HFF-Myc (cell line): ENCODE measurements around the gene ANKS1A.

Experiments used
- DNase-seq: peaks from one replicate; pipeline ENCODE4 v3.0.0-alpha.2; 2011; ENCODE audit warnings: low read depth; ENCODE audit errors: extremely low read depth
- H3K4me3 ChIP-seq: replicated peaks from 2 replicates; pipeline ENCODE4 v1.5.1; 2011; ENCODE audit warnings: low read depth, mild to moderate bottlenecking, control low read depth, low read length
- CTCF ChIP-seq: IDR thresholded peaks from 2 replicates; pipeline ENCODE4 v1.5.1; 2012; ENCODE audit warnings: mild to moderate bottlenecking, low read depth, low read length, control low read depth; ENCODE audit errors: missing control alignments

Gene ANKS1A

GRCh38 chr6:35035481-35036030 lies 146.5 kb downstream of the ANKS1A start:
- no peak for TF ChIP-seq CTCF
- DNase-seq = no peak
- H3K4me3 ChIP-seq = no peak overlapping the region

DNA sequence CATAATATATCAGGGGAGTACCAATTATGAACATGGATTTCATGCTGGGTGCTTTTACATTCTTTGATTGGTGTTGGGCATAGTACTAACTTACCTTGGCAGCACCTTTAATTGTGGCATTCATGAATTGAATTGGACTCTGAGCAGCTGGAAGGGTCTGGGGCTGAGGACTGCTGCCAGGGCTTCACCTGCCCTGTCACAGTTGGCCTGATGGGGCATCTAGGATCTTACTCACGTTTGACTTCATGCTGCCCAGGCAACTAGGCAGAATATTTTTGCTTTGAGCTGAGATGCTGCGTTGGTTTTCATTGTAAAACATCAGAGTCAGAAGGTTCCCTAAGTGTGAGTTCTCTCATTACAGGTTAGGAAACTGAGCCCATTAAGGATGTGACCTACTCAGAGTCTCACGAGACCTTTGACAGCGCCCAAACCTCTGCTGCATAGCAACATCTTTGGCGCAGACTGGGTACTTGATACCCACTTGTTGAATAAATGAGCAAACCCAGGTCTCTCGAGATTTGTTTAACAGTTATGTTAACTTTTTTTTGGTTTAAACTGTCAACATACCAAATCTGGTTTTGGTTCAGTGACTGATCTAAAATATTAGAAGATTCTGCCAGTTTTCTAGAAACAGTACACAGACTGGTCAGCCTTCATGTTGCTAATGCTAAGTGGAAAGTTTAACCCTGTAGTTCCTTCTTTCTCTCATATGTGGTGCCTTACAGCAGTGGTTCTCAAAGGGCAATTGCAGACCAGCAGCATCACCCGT lies 147.2 kb downstream of the ANKS1A start:
- no peak overlapping the region for H3K4me3 ChIP-seq
- DNase-seq = no peak
- no peak for TF ChIP-seq CTCF

DNA sequence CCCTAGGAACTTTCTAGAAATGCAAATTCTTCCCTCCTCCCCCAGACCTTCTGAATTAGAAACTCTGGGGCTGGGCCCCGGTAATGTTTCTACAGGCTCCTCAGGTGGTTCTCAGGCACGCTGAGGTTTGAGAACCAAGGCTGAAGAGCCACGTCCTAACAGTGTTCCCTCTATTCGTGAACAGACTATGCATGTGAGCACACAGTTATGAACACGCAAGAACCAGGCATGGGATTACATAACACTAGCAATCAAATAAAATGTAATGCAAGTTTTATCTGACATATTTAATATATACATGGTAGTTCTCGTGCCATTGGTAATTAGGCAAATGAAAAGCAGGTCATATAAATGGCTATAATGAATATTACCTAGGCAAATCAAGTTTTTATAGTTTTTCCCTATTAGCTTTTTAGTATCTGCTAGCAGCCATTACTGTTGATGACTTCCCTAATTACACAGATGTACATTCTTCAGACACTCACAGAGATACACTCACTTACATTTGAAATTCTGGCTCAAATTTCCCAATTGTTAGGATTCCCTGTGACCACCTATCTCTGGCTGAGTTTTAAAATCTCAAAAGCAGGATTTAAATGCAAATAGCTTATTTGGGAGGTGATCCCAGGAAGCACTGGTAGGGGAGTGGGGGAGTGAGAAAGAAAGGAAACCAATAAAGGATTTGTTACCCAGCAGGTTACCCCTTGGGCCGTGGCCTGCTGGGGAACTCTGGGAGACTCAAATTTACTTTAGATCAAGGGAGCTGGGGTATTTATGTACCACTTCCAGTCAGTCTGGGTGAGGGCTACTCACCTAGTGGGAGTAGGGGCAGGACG lies 148.0 kb downstream of the ANKS1A start:
- H3K4me3 ChIP-seq = no peak overlapping the region
- no peak for DNase-seq

GRCh38 chr6:35037664-35038038 lies 148.6 kb downstream of the ANKS1A start:
- no peak for TF ChIP-seq CTCF
- H3K4me3 ChIP-seq = no peak overlapping the region
- DNase-seq = no peak

More for the DNA sequence above, 148.0 kb downstream of the ANKS1A start:
- TF ChIP-seq CTCF = no peak

DNA sequence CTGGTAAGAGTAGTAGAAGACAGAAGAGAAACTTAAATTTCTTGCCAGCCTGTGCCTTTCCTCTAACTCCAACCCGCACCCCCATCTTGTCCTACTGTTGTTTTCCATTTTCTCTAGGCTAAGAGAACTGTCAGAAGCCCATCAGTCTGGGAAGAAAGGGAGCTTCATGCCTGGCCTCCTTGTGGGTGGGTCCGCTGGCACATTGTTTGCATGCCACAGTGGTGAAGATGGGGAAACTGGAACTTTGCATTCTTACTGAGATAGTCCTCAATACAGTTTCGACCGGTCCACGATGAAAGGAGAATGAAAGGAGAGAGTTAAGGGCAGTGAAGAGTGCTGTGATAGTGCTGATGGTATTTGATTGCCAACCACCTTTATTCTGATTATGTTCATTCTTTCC lies 149.0 kb downstream of the ANKS1A start:
- H3K4me3 ChIP-seq = no peak overlapping the region
- no peak for TF ChIP-seq CTCF
- DNase-seq = no peak

GRCh38 chr6:35040398-35040797 lies 151.3 kb downstream of the ANKS1A start:
- DNase-seq = no peak
- no peak overlapping the region for H3K4me3 ChIP-seq
- no peak for TF ChIP-seq CTCF
